OCI-LY1 (cell line): ENCODE data around the gene DIP2C.

Experiments used
- H2AFZ ChIP-seq: fragments of 200-600 bp; sonication (generic), shearing (Covaris generic); 2 replicates; pipeline ENCODE4 v1.6.0; 2014; ENCODE audit warnings: antibody characterized with exemption, mild to moderate bottlenecking, low read length
- H3F3A ChIP-seq: fragments of 200-600 bp; sonication (generic), shearing (Covaris generic); 2 replicates; pipeline ENCODE4 v1.6.0; 2014; ENCODE audit warnings: mild to moderate bottlenecking, antibody characterized with exemption, low read length, moderate library complexity; ENCODE audit not compliant: insufficient read depth
- H3K27ac ChIP-seq: fragments of 200-600 bp; sonication (generic); 2 replicates; pipeline ENCODE4 v1.5.1; 2014; ENCODE audit warnings: low read length, mixed run types, mild to moderate bottlenecking, low read depth; ENCODE audit not compliant: poor library complexity, severe bottlenecking
- H3K27me3 ChIP-seq: fragments of 200-600 bp; sonication (generic); 2 replicates; pipeline ENCODE4 v1.6.0; 2014; ENCODE audit warnings: antibody characterized with exemption, mild to moderate bottlenecking, low read length, moderate library complexity; ENCODE audit not compliant: insufficient read depth
- H3K36me3 ChIP-seq: fragments of 200-600 bp; sonication (generic); 2 replicates; pipeline ENCODE4 v1.6.1; 2014; ENCODE audit warnings: mild to moderate bottlenecking, antibody characterized with exemption, low read length, moderate library complexity, mixed read lengths; ENCODE audit not compliant: insufficient read depth
- H3K4me1 ChIP-seq: fragments of 200-600 bp; sonication (generic); 2 replicates; pipeline ENCODE4 v1.5.1; 2014; ENCODE audit warnings: mild to moderate bottlenecking, low read length, moderate library complexity; ENCODE audit not compliant: insufficient read depth, severe bottlenecking
- H3K4me2 ChIP-seq: fragments of 200-600 bp; sonication (generic), shearing (Covaris generic); 2 replicates; pipeline ENCODE4 v1.6.1; 2014; ENCODE audit warnings: low read length
- H3K4me3 ChIP-seq: fragments of 200-600 bp; sonication (generic); 2 replicates; pipeline ENCODE4 v1.5.1; 2014; ENCODE audit warnings: low read length, low read depth, mild to moderate bottlenecking, mixed read lengths; ENCODE audit not compliant: poor library complexity, severe bottlenecking
- H3K79me2 ChIP-seq: fragments of 200-600 bp; shearing (Covaris generic); 2 replicates; pipeline ENCODE4 v1.6.1; 2016; ENCODE audit warnings: mixed run types, low read length, mixed read lengths; ENCODE audit not compliant: insufficient read depth
- H3K9ac ChIP-seq: fragments of 200-600 bp; sonication (generic), shearing (Covaris generic); 2 replicates; pipeline ENCODE4 v1.6.1; 2014; ENCODE audit warnings: mild to moderate bottlenecking, low read length, mixed read lengths
- H3K9me2 ChIP-seq: fragments of 200-600 bp; sonication (generic), shearing (Covaris generic); 2 replicates; pipeline ENCODE4 v1.6.1; 2014; ENCODE audit warnings: low read depth, mild to moderate bottlenecking, low read length, mixed read lengths
- H3K9me3 ChIP-seq: fragments of 200-600 bp; shearing (Covaris generic); 2 replicates; pipeline ENCODE4 v1.6.1; 2014; ENCODE audit warnings: low read length, mixed read lengths
- H4K20me1 ChIP-seq: fragments of 200-600 bp; sonication (generic), shearing (Covaris generic); 2 replicates; pipeline ENCODE4 v1.6.0; 2016; ENCODE audit warnings: mild to moderate bottlenecking, low read length; ENCODE audit not compliant: insufficient read depth
- EZH2 ChIP-seq: fragments of 200-600 bp; sonication (generic), shearing (Covaris generic); IDR thresholded peaks from 2 replicates; pipeline ENCODE4 v1.8.0; 2017; ENCODE audit warnings: borderline replicate concordance, mixed run types, mild to moderate bottlenecking, antibody characterized with exemption, low read length, moderate library complexity, mixed read lengths
- TF ChIP-seq, protein P1 (sequence below): fragments of 200-600 bp; sonication (generic), shearing (Covaris generic); IDR thresholded peaks from 2 replicates; pipeline ENCODE4 v1.5.1; 2017; ENCODE audit warnings: mild to moderate bottlenecking, antibody characterized with exemption, low read length, moderate library complexity, mixed read lengths

Gene DIP2C

DNA sequence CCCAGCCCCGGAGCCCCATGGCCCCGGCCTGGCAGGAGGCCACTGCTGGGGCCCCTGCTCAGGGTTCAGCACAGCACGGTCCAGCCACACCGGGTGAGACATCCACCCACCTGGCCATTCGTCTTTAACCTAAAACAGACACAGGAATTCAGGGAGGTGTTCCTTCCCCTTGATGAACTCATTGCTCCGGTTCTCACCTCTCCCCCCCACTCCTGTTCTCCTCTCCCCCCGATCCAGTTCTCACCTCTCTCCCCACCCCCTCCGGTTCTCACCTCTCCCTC lies 129.8 kb downstream of the DIP2C start:
- H3K4me3 ChIP-seq = peak overlapping the region; percentile 41
- H4K20me1 ChIP-seq = no peaks in the 10 kb centered on the region
- H3K9me2 ChIP-seq = no peaks in the 10 kb centered on the region
- peak overlapping the region; percentile 68 for H3K4me2 ChIP-seq
- peaks cover 30% of the 10 kb centered on the region for H3K79me2 ChIP-seq
- no peak overlapping the region for H2AFZ ChIP-seq
- peaks cover 95% of the 10 kb centered on the region for H3K4me1 ChIP-seq
- peaks cover 8% of the 10 kb centered on the region for H3F3A ChIP-seq
- H3K27ac ChIP-seq = peak overlapping the region; percentile 100
- H3K27me3 ChIP-seq = no peaks in the 10 kb centered on the region
- peak overlapping the region; percentile 71 for H3K9ac ChIP-seq
- peaks cover 6% of the 10 kb centered on the region; the same call in 1 of the 2 replicates for H3K9me3 ChIP-seq
- peaks cover 23% of the 10 kb centered on the region for H3K36me3 ChIP-seq
- no peak for TF ChIP-seq EZH2
- TF ChIP-seq, protein P1, sequence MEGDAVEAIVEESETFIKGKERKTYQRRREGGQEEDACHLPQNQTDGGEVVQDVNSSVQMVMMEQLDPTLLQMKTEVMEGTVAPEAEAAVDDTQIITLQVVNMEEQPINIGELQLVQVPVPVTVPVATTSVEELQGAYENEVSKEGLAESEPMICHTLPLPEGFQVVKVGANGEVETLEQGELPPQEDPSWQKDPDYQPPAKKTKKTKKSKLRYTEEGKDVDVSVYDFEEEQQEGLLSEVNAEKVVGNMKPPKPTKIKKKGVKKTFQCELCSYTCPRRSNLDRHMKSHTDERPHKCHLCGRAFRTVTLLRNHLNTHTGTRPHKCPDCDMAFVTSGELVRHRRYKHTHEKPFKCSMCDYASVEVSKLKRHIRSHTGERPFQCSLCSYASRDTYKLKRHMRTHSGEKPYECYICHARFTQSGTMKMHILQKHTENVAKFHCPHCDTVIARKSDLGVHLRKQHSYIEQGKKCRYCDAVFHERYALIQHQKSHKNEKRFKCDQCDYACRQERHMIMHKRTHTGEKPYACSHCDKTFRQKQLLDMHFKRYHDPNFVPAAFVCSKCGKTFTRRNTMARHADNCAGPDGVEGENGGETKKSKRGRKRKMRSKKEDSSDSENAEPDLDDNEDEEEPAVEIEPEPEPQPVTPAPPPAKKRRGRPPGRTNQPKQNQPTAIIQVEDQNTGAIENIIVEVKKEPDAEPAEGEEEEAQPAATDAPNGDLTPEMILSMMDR = no peak

DNA sequence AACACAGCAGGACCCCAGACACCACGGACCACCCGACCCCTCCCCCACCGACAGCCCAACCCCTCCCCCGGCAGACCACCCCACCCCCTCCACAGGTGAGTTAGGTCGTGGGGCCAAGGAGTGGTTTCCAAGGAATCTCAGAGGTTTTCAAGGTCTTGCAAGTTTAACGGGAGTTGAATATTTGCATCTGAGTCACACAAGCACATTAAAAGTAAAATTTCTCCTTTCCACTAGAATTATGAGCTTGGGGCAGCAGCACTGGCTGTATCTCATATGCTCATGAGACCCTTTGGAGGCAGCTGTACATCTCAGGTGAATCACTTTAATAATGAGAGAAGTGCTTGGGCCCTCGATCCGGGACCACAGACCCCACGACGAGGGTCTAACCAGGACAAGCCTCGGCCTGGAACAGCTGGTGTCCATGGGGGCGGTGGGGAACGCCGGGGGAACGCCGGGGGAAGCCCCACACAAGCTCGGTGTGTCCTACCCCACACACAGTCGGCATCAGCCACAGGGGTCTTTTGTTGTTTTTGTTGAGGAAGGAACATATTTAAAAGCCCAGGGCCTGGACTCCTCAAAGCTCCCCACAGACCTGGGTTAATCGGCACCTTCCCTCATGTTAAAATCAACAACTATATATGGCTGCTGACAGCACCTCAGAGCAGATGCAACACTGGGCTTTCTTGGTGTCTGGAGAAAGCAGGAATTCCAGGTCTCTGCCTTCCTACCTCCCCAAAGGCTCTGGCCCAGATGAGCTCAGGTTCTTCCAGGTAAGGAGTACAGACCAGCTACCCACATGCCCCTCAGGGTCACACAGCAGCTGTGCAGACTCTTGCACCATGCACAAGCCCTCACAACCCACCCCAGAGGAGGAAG lies 130.3 kb downstream of the DIP2C start:
- Histone ChIP-seq H3K79me2 (peaks cover 24% of the 10 kb centered on the region), H3K9ac (peak overlapping the region; percentile 71), H2AFZ (no peak overlapping the region), H3F3A (peaks cover 8% of the 10 kb centered on the region), H3K27ac (peak overlapping the region; percentile 100), H3K4me2 (peak overlapping the region; percentile 68), H3K9me2 (no peaks in the 10 kb centered on the region), H3K36me3 (peaks cover 17% of the 10 kb centered on the region), H3K9me3 (peaks cover 4% of the 10 kb centered on the region; the same call in 1 of the 2 replicates), H4K20me1 (no peaks in the 10 kb centered on the region), H3K27me3 (no peaks in the 10 kb centered on the region), H3K4me1 (peaks cover 95% of the 10 kb centered on the region), H3K4me3 (peak overlapping the region; percentile 41)
- TF ChIP-seq, protein P1 = no peak
- no peak for TF ChIP-seq EZH2

DNA sequence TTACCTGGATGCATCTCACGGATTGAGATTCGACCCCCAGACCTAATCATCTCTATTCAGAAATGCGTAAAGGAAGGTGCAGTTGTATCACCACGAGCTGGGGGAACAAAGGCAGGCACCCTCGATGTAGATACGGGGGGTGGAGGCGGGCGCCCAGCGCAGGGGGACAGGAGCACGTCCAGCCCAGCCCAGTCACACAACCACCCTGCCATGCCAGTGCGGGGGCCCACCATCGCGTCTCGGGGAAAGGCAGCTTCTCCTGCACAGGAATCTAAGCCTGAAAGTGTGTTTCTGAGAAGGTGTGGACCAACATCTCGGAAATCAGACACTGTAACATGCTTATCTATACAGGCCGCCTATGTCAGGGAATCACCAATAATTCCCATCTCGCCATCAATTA lies 131.1 kb downstream of the DIP2C start:
- Histone ChIP-seq H3K4me3 (peak overlapping the region; percentile 34), H3K4me1 (peaks cover 95% of the 10 kb centered on the region), H3K27me3 (no peaks in the 10 kb centered on the region), H3K4me2 (peak overlapping the region; percentile 68), H3K27ac (peak overlapping the region; percentile 100), H4K20me1 (no peaks in the 10 kb centered on the region), H3F3A (peaks cover 8% of the 10 kb centered on the region), H3K79me2 (peaks cover 17% of the 10 kb centered on the region), H3K9me3 (no peaks in the 10 kb centered on the region; the same call in 1 of the 2 replicates), H2AFZ (no peak overlapping the region), H3K9ac (peak overlapping the region; percentile 71), H3K9me2 (no peaks in the 10 kb centered on the region), H3K36me3 (peaks cover 10% of the 10 kb centered on the region; the same call in 1 of the 2 replicates)
- no peak for TF ChIP-seq EZH2
- TF ChIP-seq, protein P1 = no peak
